SW 1271 (cell line): ENCODE measurements around the gene VWA3A.
A peak's percentile ranks its signal among the peaks of the same experiment; 100 is the strongest.
"Not testable (repeated sequence)": the region's sequence is repeated elsewhere in the genome, so short reads cannot be mapped to it uniquely, and the experiment has no call there.

ENCODE experiments used
- DNase-seq, 2 experiments: peaks; one replicate each; lab custom pipeline; 2025; lab: John Stamatoyannopoulos, UW

Gene VWA3A

GRCh38 chr16:22092143-22092933 lies at the start of gene VWA3A:
TSS of gene VWA3A (plus strand) at chr16:22092541. CDS start at chr16:22092638, 97 bp downstream.
- no peak for DNase-seq

- DNase-seq = not testable (repeated sequence)
Measured at GRCh38 chr16:22043882-22044281, 48.5 kb upstream of the VWA3A start.

- not testable (repeated sequence) for DNase-seq
Measured at GRCh38 chr16:22045888-22046287, 46.5 kb upstream of the VWA3A start.

- no peak for DNase-seq
Measured at GRCh38 chr16:22050963-22051362, 41.4 kb upstream of the VWA3A start.

DNA sequence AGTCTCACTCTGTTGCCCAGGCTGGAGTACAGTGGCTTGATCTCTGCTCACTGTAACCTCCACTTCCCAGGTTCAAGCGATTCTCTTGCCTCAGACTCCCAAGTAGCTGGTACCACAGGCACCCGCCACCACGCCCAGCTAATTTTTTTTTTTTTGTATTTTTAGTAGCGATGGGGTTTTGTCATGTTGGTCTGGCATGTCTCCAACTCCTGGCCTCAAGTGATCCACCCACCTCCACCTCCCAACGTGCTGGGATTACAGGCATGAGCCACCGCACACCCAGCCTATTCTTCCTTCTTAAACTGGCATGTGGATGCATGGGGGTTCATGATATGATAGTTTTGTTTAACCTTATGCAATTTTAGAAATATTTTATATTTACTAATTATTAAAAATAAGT lies 39.4 kb upstream of the VWA3A start:
- no peak for DNase-seq

DNA sequence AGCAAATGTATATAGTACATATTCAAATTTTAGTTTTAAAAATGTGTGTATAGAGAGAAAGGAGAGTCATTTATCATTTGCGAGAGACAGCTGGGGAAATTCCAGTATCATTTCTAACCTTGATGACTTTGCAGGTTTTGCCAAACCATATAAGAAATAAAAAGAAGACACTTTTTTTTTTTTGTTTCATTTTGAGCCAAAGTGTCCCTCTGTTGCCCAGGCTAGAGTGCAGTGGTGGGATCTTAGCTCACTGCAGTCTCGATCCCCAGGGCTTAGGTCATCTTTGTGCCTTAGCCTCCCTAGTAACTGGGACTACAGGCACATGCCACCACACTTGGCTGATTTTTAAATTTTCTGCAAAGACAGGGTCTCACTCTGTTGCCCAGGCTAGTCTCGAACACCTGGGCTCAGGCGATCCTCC lies 38.4 kb upstream of the VWA3A start:
- no peak for DNase-seq

- DNase-seq = no peak
Measured at GRCh38 chr16:22054847-22055590, 37.3 kb upstream of the VWA3A start.

GRCh38 chr16:22055881-22056280 lies 36.5 kb upstream of the VWA3A start:
- no peak for DNase-seq

DNA sequence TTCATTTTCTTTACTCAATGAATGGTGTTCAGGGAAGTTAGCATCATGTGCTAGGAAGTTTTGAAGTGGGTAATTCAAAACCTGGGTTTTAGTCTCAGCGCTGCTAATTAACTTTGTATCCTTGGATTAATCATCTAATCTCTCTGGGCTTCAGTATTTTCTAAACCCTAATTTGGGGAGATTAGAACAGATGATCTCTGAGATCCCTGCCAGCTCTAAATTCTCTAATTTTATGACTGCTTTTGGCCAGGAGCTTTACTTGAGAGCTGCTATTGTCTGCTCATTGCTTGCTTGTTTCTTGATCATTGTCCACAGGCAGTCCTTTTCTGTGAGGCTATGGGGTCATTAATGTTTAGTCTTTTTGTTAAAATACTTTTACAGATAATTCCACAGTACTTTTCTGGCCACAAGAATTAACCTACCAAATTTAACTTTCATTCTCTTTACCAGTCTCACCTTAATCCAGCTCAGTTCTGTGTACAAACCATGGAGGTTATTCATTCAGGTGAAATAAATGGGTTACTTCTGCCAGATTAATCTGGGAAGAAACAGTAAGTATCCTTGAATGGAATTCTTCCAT lies 28.4 kb upstream of the VWA3A start:
- DNase-seq = no peak

DNA sequence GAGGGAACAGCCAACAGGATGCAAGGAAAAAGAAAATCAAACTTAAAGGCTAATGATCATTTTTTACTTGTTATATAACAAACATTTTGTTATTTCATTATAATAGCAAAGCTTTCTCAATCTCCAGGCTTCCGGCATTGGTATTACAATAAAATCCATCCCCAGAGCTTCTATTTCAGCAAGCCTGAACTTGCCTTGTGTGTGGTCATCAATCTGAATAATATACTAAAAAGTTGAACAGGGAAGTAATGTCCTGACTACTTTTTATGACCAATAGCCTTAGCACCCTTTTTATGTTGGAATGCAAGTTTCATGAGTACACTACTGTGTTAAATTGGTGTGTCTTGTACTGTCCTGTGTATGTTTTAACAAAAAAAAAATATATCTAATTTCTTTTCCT lies 27.1 kb upstream of the VWA3A start:
- no peak for DNase-seq

GRCh38 chr16:22070361-22071330 lies 21.7 kb upstream of the VWA3A start:
- DNase-seq = no peak

GRCh38 chr16:22071331-22071910 lies 20.9 kb upstream of the VWA3A start:
- DNase-seq = no peak

DNA sequence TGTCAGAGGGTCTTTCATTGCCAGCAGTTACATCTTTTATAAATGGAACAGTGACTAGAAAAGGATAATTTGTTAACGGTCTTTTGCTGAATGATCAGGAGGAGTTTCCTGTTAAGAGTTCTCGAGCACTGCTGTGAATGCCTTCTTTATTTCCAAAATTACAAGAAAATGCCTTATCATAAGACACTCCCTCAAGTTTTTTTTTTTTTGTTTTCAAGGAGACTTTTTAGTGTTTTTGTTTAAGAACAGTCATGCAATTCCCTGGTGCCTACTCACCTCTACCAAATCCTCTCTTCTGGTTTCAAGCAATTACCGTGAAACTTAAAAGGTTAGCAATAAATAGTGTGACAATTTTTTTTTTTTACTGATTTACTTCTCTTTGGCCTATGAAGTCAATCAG lies 19.0 kb upstream of the VWA3A start:
- DNase-seq = no peak

DNA sequence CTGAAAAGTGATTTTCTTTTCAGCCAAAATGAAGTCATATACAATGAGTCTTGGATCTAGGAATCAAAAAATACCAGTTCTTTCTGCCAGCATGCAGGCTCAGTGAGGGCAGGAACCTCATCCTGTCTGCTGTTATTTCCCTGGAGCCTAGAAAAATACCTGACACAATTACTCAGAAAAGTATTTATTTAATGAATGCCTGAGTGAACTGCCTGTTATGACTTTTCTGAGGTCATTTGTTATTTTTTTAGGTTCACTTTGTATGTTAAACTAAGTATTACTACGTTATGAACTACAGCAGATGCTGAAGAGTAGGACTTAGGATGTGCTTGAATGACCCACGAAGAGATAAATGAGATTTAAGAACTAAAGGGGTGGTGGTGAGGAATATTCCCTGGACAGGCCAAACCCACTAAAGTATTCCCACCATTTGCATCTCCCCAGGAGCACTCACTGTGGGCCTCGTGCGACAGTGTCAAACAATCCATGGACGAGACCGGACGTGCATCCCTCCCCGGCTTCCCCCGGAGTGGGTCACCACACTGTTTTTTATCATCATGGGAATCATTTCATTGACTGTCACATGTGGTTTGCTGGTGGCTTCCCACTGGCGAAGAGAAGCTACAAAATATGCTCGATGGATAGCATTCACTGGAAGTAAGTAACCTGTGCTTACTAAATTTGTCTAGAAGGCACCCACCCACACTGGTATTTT lies 17.1 kb upstream of the VWA3A start:
- DNase-seq = no peak

DNA sequence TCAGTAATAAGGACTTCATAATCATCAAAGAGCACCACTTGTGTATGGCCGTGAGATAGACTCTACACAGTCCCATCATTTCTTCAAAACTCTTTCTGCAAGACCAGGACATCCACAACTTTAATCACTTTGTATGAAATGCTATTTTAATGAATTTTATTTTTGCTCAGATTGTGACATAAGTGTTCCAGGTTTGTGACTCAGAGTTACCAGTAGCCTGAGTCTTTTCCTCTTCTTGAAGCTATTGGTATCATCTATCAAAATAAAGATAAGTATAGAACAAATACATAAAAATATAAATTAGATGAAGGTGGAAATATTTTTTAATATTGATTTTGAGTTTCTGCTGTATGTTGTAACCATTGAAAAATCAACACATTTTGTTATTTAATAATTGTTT lies 16.6 kb upstream of the VWA3A start:
- no peak for DNase-seq

DNA sequence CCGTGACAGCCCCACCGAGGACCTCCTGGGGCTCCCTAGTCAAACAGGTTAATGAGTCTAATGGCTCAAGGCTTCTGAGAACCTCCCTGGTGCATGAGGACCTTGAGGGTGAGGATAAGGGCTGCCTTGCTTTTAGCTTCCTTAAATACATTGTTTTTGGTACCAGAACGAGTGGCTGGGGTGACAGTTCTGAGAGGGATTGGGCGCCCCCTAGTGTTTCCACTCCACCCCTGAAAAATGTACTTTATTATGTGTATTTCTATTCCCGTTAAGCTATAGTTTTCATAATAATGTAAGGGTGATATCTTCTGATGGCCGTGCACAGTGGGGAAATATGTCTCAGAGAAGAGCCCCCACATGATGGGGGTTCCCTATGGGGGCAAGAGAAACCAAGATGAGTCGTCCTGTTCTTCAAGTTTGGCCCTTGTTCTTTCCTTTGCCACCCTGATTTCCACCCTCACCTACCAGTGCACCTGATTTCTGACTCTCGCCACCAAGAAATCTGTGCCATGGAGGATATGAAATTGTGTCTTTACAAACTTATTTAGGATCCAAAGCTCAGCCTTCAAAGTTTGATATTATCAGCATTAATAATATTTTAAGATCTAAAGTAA lies 14.5 kb upstream of the VWA3A start:
- peak in 1 of 2 experiments; percentile 38 for DNase-seq

- no peak for DNase-seq
Measured at GRCh38 chr16:22078656-22079055, 13.7 kb upstream of the VWA3A start.

DNA sequence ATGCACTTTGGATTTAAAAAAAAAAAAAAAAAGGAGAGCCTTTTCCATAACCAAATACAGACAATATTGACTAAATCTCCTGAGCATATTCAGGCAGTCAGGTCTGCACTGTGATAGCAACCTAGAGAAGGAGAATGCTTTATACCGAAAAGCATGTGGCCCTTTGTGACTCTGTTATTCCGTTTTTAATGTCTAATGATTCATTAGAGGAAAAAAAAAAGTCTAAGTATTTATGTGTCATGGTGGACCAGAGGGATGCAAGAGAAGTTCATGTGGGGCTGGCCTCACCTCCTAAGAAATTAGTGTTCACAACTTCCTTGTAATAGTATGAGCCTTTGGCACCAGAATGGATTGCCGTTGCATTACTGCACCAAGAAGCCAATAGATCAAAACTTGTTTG lies 11.3 kb upstream of the VWA3A start:
- no peak for DNase-seq

DNA sequence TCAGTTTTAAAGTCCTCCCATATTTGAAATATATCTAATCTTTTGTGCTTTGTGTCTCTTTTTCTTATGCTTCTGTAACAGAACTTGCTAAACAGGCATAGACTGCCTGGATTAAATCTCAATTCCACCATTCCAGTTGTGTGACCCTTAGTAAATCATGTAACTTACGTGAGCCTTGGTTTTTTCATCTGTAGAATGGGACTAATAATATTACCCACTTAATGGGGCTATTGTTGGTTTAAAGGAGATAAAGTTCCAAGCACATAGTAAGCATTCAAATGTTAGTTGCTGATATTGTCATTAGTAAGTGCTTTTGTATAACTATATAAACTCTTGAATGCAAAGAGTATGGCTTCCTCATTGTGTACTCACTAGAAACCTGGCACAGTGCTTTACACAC lies 5.9 kb upstream of the VWA3A start:
- no peak for DNase-seq

GRCh38 chr16:22088642-22089041 lies 3.7 kb upstream of the VWA3A start:
- no peak for DNase-seq
